Measurements from ENCODE around the gene PACSIN2.

DNA sequence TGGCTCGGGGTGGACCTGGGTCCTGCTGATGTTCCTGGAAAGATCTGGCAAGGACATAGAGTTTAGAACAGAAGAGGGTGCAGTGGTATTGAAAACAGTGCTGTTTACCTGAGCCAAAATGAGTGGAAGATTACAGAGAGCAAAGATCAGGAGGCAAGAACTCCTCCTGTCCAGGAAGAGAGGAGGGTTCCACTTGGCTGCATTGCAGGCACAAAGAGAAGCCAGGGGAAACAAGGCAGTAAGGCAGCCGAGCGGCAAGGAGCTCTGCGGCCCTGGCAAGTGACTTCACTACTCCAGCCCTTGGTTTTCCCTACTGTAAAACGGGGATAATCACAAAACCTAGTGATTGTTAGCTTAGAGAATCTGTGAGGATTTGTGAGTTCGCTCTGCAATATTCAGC is 3.7 kb upstream of the PACSIN2 start:
- TF ChIP-seq CTCF (IDR thresholded peaks at IDR 0.05; ENCODE audit: insufficient read depth, low read length, poor library complexity, severe bottlenecking): no peak
- TF ChIP-seq EZH2phosphoT487 (conservative IDR thresholded peaks at IDR 0.05; ENCODE audit: low read length): no peak
